Fibroblast of villous mesenchyme (primary cell): Measurements from ENCODE around the gene CS. TPM values are rescaled to one million over a fixed set of nuclear protein-coding genes. Genes with fewer than 3 reads are reported as not detected.

Experiments used
- DNase-seq: peaks from one replicate; pipeline ENCODE4 v3.0.0-alpha.2; 2010; ENCODE audit warnings: low read depth
- H3K4me3 ChIP-seq: 2 replicates; pipeline ENCODE4 v1.5.1; 2011; ENCODE audit warnings: low read depth, mild to moderate bottlenecking, low read length
- CTCF ChIP-seq: IDR thresholded peaks from 2 replicates; pipeline ENCODE4 v1.5.1; 2012; ENCODE audit warnings: low read depth, mild to moderate bottlenecking, low read length; ENCODE audit not compliant: insufficient read depth
- total RNA-seq: library from RNA; depleted of rRNA; stranded (reverse); fragments of >200 nt; gene quantifications from 2 replicates; pipeline ENCODE4 v1.2.3, GENCODE V29; 2012

Gene CS
- total RNA-seq, 1 donor, result 153 TPM

GRCh38 chr12:56261503-56262232 is 38.5 kb downstream of the CS start:
- H3K4me3 ChIP-seq, result no peak overlapping the region
- TF ChIP-seq CTCF, result no peak
- peak; percentile 74 for DNase-seq

GRCh38 chr12:56260921-56261320 is 39.2 kb downstream of the CS start:
- H3K4me3 ChIP-seq, result no peak overlapping the region
- TF ChIP-seq CTCF, result no peak
- no peak for DNase-seq

GRCh38 chr12:56260380-56260779 is 39.8 kb downstream of the CS start:
- no peak for TF ChIP-seq CTCF
- no peak overlapping the region for H3K4me3 ChIP-seq
- no peak for DNase-seq

- no peak for TF ChIP-seq CTCF
- no peak for DNase-seq
- peak overlapping the region; percentile 72 for H3K4me3 ChIP-seq
Observed at GRCh38 chr12:56258820-56259183, 41.3 kb downstream of the CS start.

GRCh38 chr12:56258068-56258819 is 41.9 kb downstream of the CS start, which contains the start of gene ANKRD52:
TSS of gene ANKRD52 (minus strand) at chr12:56258384. CDS start at chr12:56258269, 115 bp downstream.
- peak; percentile 65 for DNase-seq
- peak within 1 kb of the TSS; percentile 72 for H3K4me3 ChIP-seq
- peak; percentile 41 for TF ChIP-seq CTCF

GRCh38 chr12:56257491-56258067 is 42.6 kb downstream of the CS start:
- peak; percentile 30 for DNase-seq

More at GRCh38 chr12:56257491-56258067, 42.6 kb downstream of the CS start:
- TF ChIP-seq CTCF, result no peak
- H3K4me3 ChIP-seq, result peak overlapping the region; percentile 72
